Measurements from ENCODE around the gene GALNT10.
"Not testable (repeated sequence)": the region's sequence is repeated elsewhere in the genome, so short reads cannot be mapped to it uniquely, and the experiment has no call there.

GALNT10 gene

DNA sequence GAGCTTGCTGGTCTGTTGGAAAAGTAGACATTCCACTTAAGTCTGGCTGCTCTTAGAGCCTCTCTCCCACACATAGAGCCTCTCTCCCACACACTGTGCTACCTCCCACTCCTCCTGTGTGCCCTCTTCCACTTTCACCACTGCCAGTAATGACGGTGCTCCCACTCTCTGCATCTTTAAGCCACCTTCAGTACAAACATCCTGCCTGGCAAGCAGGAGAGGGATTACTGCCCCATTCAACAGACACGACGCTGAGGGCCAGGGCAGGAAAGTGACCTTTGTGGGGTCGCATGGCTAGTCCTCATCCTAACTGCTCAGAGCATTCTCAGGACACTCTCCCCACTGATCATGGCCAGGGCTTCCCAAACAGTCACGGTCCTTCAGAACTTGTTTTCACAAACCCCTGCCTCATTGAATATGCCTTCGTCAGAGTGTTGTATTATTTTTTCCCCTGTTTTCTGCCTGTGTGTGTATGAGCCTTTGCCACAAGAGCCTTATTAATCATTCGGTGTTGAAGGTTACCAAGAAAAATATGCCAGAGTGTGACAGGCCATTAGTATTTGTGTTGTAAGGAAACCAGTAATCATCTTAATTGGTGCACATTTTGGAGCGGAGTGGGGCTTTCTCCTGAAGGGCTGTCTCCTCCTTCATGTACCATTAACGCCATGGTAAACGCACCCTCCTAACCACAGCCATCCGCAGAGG, 168.1 kb downstream of the GALNT10 start:
- no peak for DNase-seq

DNA sequence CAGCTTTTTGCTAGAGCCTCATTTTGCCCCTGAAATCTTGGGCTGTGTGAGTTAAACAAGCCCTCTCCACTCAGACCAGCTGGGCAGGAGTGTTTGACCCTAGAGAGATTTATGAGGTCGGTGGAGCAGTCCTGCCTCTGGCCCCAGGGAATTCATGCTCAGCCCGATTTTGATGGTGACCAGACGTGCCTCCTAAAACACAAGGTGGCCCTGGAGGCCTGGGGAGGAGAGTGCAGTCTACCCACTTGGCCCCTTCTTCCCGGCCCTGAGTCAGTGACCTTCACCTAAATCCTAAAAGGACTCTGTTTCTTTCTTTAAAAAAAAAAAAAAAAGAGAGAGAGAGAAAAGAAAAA, 168.7 kb downstream of the GALNT10 start:
- DNase-seq, result no peak

DNA sequence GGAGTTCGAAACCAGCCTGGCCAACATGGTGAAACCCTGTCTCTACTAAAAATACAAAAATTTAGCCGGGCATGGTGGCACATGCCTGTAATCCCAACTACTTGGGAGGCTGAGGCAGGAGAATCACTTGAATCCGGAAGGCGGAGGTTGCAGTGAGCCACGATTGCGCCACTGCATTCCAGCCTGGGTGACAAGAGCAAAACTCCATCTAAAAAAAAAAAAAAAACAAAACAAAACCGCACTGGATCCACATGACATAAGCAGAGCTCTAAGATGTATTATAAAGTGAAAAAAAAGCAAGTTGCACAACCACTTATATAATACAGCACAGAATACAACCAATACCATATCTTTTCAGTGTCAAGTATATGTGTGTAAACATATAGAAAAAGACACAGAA, 169.7 kb downstream of the GALNT10 start:
- not testable (repeated sequence) for DNase-seq

DNA sequence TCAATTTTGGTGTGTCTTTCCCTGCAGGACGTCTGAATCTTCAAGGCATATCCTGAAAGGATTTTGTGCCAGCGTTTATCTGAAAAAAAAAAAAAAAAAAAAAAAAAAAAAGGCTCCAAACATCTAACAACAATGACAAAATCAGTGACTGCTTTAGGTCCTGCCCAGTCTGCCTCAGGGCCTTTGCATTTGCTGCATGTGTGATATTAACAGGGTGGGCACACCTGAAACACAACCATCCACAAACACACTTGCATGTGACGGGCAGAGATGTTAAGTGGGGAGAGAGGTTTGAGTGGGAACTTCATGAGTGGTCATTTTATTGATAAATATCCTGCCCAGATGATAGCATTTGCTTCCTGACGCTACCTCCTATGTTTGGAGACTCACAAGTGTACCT, 172.9 kb downstream of the GALNT10 start:
- no peak for DNase-seq

DNA sequence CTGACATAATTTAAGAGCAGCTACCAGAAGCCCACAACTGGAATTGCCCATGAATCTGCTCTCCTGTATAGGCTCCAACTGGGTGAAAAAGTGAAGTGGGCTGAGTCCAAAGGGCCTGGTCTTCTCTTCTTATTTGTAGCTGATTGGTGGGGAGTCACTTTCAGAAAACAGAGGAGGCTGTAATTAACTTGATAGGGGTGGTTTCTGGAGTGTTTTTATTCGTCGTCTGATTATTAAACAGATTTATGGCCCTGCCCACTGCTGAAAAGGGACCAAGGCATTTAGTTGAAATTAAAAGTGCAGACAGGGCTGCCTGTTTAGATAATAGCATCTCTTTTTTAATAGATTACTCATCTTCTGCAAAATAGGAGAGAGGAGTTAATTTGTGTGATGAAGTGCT, 174.2 kb downstream of the GALNT10 start:
- DNase-seq, result no peak

DNA sequence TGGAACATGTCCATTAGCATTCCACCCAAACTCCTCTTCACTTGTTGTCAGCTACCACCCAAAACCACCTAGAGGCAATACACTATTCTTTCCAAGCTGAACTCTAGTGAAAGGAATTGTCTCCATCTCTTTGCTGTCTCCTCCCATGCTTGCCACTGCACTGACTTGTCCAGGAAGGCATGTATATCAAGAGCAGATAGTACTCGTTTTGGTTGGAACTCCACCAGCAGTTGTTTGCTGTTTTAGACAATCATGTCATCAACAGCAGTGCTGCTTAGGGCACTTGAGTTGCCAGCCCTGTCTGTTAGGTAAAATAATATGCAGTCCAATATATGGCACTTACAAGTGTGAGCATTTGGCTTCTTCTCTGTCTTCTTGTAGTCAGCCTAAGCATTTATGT, 175.3 kb downstream of the GALNT10 start:
- no peak for DNase-seq

DNA sequence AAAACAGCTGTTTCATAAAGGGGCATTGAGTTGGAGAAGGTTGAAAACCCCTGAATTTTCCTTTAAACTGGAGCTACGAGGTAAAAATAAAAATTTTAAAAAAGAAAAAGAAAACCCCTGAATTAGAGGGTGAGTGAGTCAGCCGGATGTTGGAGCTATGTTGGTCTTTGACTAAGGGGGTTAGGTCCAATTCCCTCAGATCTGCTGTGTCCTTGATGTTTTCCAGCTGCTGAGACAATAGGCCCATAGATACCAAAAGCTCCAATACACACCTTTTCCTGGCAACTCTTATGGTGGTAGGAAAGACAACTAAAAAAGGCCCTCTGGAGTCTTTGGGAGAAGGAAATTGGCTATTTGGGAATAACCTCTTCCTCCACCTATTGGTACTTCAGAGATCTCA, 175.8 kb downstream of the GALNT10 start:
- DNase-seq, result no peak

DNA sequence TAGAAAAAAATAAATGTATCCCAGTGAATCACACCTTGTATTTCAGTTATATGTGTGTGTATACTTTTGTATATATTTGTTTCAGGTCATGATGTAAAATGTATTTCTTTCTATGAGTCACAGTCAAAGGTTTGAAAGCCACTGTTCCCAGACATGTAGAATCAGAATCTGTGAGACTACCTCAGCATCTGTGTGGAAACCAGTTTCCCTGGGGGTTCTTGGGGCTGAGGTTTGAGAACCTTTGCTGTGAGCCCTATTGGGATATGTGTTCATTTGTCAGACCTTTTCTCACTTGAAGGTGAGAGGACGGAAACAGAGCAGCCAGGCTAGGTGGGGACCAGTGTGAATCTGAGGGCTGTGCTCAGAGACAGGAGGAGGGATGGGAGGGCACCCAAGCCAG, 176.6 kb downstream of the GALNT10 start:
- no peak for DNase-seq

DNA sequence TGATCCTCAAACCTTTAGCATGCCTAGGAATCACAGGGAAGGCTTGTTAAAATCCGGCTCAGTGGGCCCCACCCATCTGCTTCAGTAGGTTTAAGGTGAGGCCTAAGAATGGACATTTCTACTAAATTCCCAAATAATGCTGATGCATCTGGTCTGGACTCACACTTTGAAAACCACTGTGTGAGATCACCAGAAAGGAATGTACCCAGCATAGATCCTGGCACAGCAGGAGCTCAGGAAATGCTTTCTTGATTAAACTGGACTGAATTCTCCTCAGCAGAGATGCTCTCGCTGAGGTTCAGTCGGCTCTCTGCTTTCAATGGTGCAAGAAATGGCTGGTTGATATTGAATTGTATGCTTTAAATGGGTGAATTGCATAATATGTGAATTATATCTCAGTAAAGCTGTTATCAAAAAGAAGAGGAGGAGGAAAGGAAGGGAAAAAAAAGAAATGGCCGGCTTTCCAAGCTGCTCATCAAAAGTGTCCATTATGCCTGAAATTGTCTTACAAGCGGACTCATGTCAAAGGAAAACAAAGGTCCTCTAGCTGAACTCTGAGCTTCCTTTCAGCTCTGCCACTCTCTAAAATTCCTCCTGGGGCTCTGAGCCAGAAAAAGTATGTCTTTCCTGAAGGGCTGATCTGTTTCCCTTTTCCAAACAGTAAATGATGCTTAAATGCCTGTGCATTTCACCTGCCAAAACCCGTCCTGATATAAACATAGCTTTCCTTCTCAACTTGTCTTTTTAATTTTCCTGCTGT, 177.7 kb downstream of the GALNT10 start:
- peak; percentile 46 for DNase-seq

DNA sequence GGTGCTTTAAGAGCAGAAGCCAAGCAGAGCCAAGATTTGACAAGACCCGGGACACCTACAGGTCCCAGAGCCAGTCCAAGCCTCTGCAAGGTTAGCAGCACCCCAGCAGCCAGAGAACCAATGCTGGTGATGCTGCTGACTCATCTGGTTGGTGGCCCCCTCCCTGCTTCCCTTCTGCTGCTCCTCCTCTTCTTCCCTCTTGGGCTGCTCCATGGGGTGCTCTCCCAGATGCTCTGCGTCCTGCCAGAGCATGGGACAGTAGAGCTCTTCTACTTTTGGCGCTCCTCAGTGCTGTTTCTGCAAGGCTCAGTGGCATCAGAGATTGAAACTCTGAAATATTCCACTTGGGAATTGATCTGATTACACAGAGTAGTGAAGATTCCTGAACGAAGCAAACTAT, 179.1 kb downstream of the GALNT10 start:
- DNase-seq, result no peak

DNA sequence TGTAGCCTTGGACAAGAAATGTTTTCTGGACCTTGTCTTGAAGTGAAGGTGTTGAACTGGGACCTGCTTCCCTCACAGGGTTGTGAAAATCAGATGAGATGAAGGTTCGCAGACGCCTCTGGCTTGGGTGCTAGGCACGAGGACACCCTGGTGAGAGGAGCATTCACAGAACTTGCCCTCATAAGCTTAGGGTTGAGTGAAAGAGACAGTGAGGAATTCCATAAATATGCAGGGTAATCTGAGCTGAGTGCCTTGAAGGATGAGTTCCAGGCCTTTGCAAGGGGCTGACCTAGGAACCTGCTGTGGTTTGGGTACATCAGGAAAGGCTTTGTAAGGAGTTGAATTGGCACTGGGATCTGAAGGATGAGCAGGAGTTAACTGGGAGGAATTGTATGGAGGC, 179.6 kb downstream of the GALNT10 start:
- no peak for DNase-seq

DNA sequence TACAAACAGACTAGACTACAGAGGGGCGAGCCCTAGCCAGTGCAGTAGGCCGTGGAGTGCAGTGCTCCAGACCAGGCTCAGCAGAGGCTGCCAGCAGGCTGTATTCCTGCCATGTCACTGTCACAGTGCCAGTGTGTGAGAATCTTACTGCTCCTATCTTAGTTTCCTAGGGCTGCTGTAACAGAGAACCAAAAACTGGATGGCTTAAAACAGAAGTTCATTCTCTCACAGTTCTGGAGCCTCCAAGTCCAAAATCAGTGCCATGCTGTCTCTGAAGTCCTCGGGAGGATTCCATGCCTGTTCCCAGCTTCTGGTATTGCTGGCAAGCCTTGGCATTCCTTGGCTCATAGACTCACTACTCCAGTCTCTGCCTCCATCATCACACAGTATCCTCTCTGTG, 180.3 kb downstream of the GALNT10 start:
- no peak for DNase-seq

DNA sequence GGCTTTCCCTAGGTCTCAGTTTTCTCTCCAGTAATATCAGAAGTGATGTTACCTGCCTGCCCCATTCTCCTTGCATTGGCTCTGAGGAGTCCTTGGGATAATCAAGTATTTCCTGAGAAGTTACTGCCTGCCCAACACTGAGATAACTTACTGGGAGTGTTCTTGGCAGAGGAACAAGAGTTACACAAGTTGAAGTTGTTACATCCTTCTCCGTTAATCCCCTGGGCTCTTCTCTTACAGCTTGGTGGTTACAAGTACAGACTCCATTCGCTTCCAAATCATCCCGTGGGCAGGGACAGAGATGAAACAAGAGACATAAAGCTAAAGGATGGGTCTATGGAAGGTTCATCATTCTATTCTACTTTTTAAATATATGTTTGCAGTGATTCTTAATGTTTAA, 181.2 kb downstream of the GALNT10 start:
- no peak for DNase-seq

DNA sequence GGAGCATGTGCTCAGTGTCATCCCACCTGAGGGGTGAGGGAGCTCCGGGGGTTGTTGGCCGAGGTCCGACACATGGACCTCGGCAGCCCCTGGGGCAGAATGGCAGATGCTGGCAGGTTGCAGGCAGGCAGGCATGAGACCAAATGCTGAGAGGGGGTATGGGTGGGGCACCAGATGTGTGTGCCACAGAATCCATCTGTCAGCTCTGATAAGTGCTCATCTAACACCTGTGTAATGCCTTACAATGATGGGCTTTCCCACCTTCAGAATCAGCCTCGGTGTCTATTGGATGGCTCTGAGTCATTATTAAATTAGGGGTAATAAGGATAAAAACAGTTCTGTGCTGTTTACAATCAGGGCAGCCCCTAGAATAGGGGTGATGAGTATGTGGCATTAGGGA, 182.1 kb downstream of the GALNT10 start:
- DNase-seq, result no peak

DNA sequence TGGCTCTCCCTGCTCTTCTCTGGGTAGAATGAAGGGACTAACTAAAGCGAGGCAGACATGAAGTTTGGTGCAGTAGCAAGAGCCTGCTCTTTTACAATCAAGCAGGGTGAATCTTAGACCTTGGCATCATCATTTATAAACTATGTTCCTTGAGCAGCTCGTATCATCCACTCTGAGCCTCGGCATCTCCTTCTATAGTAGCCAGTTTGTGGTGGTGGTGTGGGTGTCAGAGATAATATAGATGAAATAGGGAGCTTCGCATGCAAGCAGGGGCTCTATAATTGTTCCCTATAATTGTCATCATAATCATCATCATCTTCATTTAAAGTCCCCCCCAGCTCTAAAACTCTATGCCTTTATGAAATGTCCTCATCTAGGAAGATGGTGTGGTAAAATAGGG, 182.8 kb downstream of the GALNT10 start:
- no peak for DNase-seq

DNA sequence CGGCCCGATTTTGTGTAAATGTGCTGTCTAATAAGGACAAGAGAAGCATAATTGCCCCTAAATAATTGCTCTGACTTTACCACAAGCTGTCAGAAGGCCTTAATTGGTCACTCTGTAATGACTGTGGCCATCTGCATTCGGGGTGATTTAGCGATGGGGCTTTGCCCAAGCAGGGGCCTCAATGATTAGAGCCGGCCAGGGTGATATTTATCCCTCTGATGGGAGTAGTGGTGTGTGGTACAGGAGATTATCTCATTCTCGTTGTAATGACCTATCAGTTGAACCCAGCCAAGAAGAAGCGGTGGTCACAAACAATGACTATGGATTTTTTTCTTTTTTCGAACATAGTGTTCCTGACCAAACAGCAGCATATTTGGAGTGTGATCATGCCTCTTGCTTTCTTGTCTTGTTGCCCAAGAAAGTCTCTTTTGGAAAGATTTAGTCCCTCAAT, 183.2 kb downstream of the GALNT10 start:
- DNase-seq, result no peak

DNA sequence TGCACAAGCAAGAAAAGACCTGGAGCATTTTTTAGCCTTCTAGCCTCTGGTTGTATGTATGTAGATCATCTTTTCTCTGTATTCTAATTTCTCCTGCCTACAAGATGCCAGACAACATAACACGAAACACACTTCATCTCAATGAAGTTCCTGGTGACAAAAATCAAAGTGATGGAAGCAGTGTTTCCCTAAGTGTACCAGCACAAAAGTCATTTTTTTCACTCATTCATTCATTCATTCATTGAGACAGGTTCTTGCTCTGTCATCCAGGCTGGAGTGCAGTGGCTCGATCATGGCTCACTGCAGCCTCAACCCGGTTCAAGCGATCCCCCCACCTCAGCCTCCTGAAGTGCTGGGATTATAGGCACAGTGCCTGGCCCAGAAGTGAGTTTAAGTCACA, 183.7 kb downstream of the GALNT10 start:
- DNase-seq, result no peak

DNA sequence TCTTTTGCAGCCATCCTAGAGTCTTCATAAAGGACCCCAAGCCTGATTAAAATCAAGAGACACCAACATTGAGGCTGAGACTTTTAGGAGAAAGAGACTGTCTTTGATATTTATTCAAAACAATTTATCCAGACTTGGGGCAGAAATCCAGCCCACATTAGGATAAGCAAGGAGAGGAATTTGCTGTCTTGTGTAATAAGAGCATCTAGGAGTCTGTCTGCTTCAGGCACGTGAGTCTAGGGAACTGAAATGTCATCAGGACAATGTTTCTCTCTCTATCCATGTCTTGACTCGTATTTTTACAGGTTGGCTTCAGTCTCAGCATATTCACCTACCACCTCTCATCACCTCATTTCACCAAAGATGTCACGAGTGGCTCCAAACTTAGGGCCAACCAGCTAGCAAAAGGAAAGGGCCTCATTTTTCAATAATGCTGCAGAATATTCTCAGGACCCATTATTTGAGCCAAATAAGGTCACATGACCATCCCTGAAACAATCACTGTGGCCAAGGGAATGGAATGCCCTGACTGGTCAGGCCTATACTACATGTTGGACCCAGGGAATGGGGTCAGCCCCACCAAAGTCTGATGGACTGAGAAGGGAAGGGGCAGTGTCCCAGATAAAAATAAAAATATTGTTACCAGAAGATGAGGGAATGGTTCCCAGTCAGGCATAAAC, 184.9 kb downstream of the GALNT10 start:
- no peak for DNase-seq

DNA sequence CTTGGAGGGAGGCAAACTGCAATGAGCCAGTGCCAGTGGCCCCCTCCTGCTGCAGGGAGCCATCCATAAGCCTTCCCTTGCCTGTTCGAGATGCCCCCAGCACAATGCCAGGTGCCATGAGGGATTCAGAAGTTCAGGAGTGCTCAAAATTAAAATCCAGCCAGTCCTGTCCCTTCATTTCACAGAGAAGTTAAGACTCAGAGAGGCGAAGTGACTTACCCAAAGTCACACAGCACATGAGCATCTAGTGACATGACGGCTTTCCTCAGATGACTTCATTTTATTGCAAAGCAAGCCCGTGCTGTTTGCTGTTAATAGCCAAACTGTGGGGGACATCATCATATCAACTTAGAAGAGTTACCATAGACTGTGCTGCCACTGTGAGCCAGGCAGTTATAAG, 185.9 kb downstream of the GALNT10 start:
- no peak for DNase-seq

DNA sequence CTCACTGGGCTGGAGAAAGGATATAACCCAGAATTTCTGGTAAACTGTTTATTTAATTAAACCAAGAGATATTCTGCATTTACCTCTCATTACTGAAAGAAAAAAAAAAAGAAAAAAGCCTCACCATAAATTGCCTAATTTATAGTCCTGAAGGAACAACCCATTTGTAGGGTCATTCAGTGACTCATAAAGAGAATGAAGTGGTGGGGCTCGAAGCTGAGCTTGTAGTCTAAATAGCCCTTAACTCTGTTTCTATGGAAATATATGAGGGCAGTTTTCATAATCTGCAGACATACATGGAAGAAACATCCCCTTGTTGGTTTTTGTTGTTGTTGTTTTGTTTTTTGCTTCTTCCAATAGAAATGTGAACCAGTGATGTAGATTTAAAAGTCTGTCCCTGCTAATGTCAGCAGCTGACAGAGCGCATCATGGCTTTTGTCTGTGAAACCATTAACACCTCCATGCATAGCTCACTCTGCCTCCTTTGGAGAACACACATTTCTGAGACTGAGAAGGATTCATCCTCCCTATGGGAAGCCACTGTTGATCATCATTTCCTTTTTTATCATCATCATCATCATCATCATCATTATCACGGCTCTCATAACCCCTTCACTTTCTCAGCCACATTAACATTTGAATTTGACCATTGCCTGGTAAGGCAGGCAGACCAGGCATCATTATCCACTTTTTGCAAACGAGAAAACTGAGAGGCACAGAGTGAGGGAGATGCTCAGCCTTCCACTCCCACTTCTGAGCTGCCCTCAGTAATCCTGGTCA, 187.4 kb downstream of the GALNT10 start:
- no peak for DNase-seq

DNA sequence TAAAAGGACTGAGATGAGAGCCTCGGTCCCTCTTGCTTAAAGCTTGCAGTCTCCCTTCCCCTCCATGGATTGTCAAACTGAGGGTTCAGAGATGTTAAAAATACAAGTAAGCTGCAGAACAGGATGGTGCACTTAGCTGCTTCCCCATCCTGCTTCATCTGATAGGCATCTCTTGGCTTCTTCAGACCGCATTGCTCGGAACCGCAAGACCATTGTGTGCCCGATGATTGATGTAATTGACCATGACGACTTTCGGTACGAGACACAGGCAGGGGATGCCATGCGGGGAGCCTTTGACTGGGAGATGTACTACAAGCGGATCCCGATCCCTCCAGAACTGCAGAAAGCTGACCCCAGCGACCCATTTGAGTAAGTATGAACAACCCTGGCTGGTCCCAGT, 189.7 kb downstream of the GALNT10 start:
- no peak for DNase-seq

DNA sequence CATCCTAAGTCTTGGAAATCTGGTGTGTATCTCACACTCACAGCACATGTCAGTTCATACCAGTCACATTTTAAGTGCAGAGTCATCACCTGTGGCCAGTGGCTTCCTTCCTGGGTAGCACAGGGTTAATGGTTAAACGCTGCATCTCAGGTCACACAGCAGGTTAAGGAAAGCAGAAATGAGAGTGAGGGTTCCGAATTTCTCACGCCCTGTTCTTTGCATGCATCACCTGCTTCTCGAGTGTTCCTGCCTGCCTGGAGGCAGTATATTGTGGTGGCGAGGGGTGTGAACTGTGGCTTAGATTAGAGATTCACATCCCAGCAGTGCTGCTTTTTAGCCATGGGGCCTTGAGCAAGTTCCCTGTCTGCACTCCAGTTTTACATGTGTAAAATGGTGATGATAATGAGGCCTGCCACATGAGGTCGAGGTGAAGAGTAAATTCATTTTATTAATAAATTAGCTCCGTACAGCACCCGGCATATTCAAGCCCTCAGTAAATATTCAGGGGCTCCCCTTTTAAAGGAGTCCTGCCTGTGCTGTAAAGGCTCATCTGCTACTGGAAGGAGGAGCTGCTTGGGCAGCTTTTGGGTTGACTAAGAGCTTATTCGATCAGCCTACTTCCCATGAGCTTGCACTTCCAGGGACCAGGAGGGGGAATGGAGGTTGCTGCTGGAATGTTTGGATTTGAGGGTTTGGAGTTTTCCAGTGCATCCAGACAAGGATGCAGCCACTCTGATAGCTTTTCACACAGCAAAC, 194.1 kb downstream of the GALNT10 start:
- no peak for DNase-seq

DNA sequence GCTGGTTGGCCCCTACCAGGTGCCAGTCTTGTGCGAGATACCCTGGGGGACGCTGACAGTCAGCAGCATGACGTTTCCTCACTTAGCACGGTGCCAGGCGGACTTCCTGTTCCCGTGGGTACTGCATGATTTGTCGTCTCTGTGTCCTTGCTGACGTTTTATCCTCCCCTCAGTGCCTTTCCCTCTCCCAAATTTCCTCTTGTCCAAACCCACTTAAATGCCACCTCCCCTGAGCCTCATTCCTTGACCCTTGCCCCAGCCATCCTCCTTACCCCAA, 194.6 kb downstream of the GALNT10 start:
- DNase-seq, result no peak

All from femur (tissue), 1 donor.